HG03135 (cell line): Measurements from ENCODE around the gene ASB10.
A peak's percentile ranks its signal among the peaks of the same experiment; 100 is the strongest.

ENCODE experiments used
- ATAC-seq: cut with Tn5 transposase; IDR thresholded peaks from one replicate; pipeline ENCODE4 v1.9.1; 2021; ENCODE audit warnings: mild to moderate bottlenecking, moderate library complexity; ENCODE audit not compliant: unreplicated experiment

The ASB10 gene

GRCh38 chr7:151168003-151168786, 18.9 kb downstream of the ASB10 start:
- peak; percentile 56 for ATAC-seq

GRCh38 chr7:151167197-151167961, 19.7 kb downstream of the ASB10 start, which contains the start of gene GBX1:
GBX1 (minus strand) TSS chr7:151167694; CDS start chr7:151167548, 146 bp downstream.
- ATAC-seq: no peak

GRCh38 chr7:151166629-151167196, 20.3 kb downstream of the ASB10 start:
- no peak for ATAC-seq

GRCh38 chr7:151161757-151162156, 25.3 kb downstream of the ASB10 start:
- ATAC-seq: no peak

- ATAC-seq: no peak
Measured at GRCh38 chr7:151157645-151158329, 29.3 kb downstream of the ASB10 start.

- ATAC-seq: no peak
Measured at GRCh38 chr7:151152643-151153513, 34.2 kb downstream of the ASB10 start.

DNA sequence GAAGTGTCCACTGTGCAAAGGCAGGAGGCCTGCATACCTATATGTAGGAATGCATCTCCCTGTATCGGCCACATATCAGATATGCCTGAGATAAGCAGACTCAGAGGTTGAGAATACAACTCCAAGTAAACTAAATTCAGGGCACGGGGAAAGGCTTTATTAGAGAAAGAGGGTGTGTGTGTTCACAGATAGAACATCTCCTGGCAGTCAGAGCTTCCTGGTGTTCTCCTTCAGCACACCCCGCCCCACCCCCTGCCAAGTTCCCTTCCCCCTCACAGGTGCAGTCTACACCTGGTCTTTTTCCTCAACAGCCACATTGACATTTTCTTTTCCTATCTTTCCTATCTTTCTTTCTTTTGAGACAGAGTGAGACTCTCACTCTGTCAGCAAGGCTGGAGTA, 36.7 kb downstream of the ASB10 start:
- no peak for ATAC-seq

DNA sequence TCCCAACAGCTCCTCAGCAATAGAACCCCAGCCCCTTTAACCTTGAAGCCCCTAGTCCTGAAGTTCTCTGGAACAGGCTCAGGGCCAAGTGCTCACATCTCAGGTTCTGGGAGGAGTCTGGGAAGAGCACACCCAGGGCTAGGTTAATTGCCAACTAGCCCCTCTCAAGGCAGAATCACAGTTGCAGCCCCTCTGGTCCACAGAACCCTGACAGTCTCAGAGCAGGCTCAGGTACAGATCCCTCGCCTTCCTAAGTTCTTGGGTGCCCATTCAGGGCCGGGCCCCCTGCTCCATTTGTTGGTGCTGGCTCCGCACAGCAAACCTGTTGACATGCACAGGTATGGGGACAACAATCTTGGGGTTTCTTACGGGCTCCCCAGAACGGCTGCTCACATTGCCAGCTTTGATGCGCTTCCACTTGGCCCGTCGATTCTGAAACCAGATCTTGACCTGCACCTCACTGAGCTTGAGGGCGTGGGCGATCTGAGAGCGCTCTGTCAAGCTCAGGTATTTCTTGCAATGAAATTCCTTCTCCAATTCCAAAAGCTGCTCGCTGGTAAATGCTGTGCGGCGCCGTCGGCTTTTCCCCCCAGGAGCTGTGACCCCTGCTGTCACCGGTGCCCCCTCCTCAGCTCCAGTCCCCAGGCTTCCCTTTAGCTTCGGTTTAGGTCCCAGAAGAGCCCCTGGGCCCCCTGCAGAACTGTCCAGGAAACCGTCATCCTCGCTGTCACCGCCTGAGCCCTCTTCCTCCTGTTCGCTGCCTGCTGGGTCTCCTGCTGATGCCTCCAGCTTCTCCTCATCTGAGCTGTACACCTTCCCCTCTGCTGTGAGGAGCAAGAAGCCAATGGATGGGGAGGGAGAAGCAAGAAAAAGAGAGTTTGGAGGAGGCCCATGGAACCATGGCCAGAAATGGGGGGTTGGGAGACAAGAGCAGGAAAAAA, 38.5 kb downstream of the ASB10 start:
- ATAC-seq: no peak

- ATAC-seq: no peak
Measured at GRCh38 chr7:151146761-151147160, 40.3 kb downstream of the ASB10 start.

GRCh38 chr7:151144387-151144786, 42.7 kb downstream of the ASB10 start:
- no peak for ATAC-seq

DNA sequence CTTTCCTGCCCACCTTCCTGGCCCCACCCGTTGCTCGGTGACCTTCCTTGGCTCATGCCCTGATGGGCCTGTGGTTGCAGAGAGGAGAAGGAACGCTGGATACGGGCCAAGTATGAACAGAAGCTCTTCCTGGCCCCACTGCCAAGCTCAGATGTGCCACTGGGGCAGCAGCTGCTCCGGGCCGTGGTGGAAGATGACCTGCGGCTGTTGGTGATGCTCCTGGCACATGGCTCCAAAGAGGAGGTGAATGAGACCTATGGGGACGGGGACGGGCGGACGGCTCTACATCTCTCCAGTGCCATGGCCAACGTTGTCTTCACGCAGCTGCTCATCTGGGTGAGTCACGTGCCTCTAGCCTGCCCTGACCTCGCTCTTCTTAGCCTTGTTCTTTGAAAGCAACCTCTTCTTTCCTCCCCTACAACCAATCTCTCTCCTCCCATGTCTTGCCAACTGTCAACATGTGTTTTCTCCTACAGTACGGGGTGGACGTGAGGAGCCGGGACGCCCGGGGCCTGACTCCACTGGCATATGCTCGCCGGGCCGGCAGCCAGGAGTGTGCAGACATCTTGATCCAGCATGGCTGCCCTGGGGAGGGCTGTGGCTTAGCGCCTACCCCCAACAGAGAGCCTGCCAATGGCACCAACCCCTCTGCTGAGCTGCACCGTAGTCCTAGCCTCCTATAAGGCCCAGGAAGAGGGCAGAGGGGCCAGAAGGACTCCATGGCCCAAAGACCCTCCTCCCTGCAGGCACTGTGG, 43.6 kb downstream of the ASB10 start:
- no peak for ATAC-seq

DNA sequence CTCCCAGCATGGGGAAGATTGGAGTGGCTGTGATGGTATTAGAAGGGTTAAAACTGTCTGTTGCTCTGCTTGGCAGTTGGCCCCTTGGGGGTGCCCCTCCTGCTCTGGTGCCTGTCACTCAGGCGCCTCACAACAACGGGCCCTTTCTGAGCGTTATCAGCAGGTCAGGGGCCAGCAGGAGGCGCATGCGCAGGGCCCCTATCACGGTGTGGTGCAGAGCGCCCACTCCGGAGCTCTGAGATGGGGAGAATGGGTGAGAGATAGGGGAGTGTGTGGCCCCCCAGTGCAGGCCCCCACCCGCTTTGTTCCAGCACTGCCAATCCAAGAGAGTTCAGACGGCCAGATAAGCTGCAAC, 44.4 kb downstream of the ASB10 start:
- ATAC-seq: no peak

GRCh38 chr7:151141855-151142685, 45.0 kb downstream of the ASB10 start:
- no peak for ATAC-seq

DNA sequence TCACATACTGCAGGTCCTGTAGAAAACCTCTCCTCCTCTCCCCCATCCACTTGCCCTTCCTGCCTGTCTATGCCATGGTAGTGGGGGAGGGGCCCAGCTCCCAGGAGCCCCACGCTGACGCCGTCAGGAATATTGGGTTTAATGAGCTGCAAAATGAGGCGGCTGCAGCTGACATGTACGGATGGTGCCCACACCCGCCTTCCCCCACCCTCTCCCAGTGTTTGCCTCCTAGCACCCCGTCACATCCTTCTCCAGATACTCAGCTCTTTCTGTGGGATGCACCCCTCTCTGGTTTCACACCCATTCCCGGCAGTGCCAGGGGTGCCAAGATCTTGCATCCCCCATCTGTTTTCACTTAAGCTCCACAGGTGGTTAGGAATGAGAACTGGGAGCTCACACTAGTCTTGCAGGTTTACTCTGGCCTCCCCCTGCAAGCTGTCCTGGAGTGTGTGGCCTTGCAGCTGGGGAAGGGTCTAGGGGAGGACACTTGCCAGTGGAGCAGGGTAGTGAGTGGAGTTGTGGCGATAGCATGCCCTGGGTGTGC, 45.7 kb downstream of the ASB10 start:
- no peak for ATAC-seq

DNA sequence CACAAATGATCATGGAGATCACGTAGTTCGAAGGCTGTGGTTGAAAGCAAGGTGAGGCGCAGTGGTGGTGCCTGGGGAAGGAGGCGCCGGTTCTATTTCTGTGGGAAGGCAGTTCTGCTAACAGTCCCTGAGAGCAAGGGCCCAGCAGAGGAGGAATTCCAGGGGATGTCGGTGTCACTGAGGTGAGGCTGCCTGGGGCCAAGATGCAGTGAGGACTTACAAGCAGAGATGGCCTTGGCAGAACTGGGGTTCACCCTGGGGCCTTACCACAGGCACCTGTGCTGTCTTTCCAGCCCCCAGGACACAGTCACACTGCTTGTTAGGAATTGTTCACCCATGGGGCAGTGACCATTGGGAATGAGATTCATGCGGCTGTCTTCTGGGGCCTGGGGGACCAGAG, 46.2 kb downstream of the ASB10 start:
- ATAC-seq: no peak

DNA sequence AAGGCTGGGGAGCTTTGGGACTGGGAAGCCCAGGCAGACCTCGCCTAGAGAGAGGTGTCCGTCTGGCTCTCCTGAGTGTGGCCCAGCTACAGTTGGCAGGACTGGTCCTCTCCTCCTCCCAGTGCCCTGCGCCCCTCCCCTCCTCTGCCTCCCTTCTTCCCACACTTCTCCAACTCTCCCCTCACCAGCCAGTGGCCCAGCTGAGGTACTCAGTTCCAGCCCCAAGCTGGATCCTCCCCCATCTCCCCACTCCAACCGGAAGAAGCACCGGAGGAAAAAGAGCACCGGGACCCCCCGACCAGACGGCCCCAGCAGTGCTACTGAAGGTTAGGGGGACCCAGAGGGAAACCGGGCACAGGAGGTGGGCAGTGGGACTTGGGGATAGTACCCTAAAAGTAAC, 47.3 kb downstream of the ASB10 start:
- no peak for ATAC-seq

DNA sequence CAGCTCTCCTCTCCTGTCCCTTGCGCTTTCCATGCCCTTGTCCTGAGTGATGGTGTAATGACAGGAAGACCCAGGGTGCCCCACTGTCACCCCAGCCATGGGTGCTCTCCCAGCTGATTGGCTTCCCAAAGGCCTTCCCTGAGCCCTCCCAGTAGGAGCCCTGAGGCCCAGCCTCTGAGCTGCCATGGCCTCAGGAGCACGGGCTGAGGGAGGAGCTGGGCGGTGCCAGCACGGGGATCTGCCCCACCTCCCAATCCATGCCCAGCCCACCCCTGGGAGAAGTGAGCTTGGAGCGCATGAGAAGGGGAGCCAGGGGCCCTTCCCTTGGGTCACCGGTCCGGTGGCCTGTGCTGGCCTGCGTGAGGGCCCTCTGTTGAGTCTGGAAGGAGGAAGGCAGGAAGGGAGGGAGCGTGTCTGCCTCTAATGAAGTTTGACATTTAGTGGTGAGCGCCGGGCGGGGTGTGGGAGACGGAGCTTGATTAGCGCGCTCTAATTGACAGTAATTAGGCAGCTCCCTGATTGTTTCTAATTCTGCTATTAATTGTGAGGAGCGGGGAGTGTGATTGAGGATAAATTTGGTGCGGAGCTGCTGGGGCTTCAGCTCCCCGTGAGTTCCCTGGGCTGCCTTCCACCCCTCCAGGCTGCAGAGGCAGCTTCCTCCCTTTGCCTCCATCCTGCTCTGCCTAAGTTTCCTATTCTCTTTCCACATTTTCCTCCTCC, 47.8 kb downstream of the ASB10 start:
- ATAC-seq: no peak
